ENCODE measurements around the gene SRPRB. TPM values are rescaled to one million over a fixed set of nuclear protein-coding genes. Genes with fewer than 3 reads are reported as not detected.

The SRPRB gene
- polyA plus RNA-seq, 1 donor from 2014 or later = 46.9 TPM

DNA sequence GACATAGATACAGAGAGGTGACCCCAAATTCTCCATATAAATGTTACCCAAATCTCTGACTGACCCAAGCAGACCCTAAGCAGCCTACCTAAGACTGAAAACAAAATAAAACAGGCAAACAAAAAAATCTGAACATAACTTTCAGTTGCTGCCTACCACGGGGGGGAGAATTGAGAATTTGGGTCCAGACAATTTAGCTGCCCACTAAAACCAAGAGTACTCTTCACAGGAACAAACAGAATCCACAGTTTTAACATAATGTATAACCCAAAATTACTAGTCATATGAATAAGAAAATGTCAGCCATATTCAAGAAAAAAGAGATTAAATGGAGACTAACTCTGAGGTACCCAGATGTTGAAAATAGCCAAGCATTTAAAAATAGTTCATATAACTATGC lies 44.4 kb downstream of the SRPRB start:
- H3K9ac ChIP-seq (ENCODE audit: low read length) = no peak overlapping the region
- H3K9me3 ChIP-seq (ENCODE audit: low read length) = no peaks in the 10 kb centered on the region

GRCh38 chr3:133851266-133851906 lies 45.8 kb downstream of the SRPRB start:
- Histone ChIP-seq H3K79me2 (replicated peaks; ENCODE audit: insufficient read depth, low read length) (no peaks in the 10 kb centered on the region), H3F3A (ENCODE audit: insufficient read depth, low read length, poor library complexity, severe bottlenecking) (no peaks in the 10 kb centered on the region), H4K20me1 (ENCODE audit: insufficient read depth) (no peaks in the 10 kb centered on the region), H3K4me2 (ENCODE audit: low read length) (no peak overlapping the region), H3K36me3 (ENCODE audit: insufficient read depth, low read length) (no peaks in the 10 kb centered on the region), H3K27ac (ENCODE audit: low read length) (no peak overlapping the region), H3K27me3 (ENCODE audit: insufficient read depth, low read depth, low read length) (no peaks in the 10 kb centered on the region), H3K9me3 (ENCODE audit: low read length) (no peaks in the 10 kb centered on the region), H3K4me3 (ENCODE audit: low read length) (no peak overlapping the region), H2AFZ (ENCODE audit: low read depth, low read length) (no peak overlapping the region), H3K9me2 (ENCODE audit: insufficient read depth, low read length) (no peaks in the 10 kb centered on the region), H3K9ac (ENCODE audit: low read length) (no peak overlapping the region)
- no peak for TF ChIP-seq EZH2 (IDR thresholded peaks at IDR 0.05; ENCODE audit: borderline replicate concordance, insufficient read depth, low read length, poor library complexity, severe bottlenecking)

More for the DNA sequence above, 44.4 kb downstream of the SRPRB start:
- no peaks in the 10 kb centered on the region for H3K9me2 ChIP-seq (ENCODE audit: insufficient read depth, low read length)
- no peak overlapping the region for H3K27ac ChIP-seq (ENCODE audit: low read length)
- H3K79me2 ChIP-seq (replicated peaks; ENCODE audit: insufficient read depth, low read length) = no peaks in the 10 kb centered on the region
- no peak overlapping the region for H3K4me2 ChIP-seq (ENCODE audit: low read length)
- TF ChIP-seq RAD21 (conservative IDR thresholded peaks at IDR 0.05) (no peak), SMC3 (conservative IDR thresholded peaks at IDR 0.05; ENCODE audit: poor library complexity) (no peak), CTCF (IDR thresholded peaks at IDR 0.05; ENCODE audit: poor library complexity, severe bottlenecking) (no peak), REST (IDR thresholded peaks at IDR 0.05; ENCODE audit: borderline replicate concordance) (no peak), POLR2AphosphoS5 (IDR thresholded peaks at IDR 0.05) (no peak), TAF1 (IDR thresholded peaks at IDR 0.05; ENCODE audit: low read depth) (no peak), EZH2 (IDR thresholded peaks at IDR 0.05; ENCODE audit: borderline replicate concordance, insufficient read depth, low read length, poor library complexity, severe bottlenecking) (no peak), EP300 (conservative IDR thresholded peaks at IDR 0.05; ENCODE audit: poor library complexity, severe bottlenecking) (no peak), MXI1 (conservative IDR thresholded peaks at IDR 0.05; ENCODE audit: poor library complexity, severe bottlenecking) (no peak)
- no peaks in the 10 kb centered on the region for H3K36me3 ChIP-seq (ENCODE audit: insufficient read depth, low read length)
- no peaks in the 10 kb centered on the region for H3K27me3 ChIP-seq (ENCODE audit: insufficient read depth, low read depth, low read length)
- H3K4me3 ChIP-seq (ENCODE audit: low read length) = no peak overlapping the region
- no peaks in the 10 kb centered on the region for H3F3A ChIP-seq (ENCODE audit: insufficient read depth, low read length, poor library complexity, severe bottlenecking)
- H4K20me1 ChIP-seq (ENCODE audit: insufficient read depth) = no peaks in the 10 kb centered on the region
- no peak overlapping the region for H2AFZ ChIP-seq (ENCODE audit: low read depth, low read length)

Data from neural cell (in vitro differentiated cells).